CD14-positive monocyte (primary cell): ENCODE data around the gene RFX2. TPM values are rescaled to one million over a fixed set of nuclear protein-coding genes. Genes with fewer than 3 reads are reported as not detected.

Experiments used
- DNase-seq, 3 donors: peaks; one replicate each; pipeline ENCODE4 v3.0.0-alpha.2; 2011 to 2022
- H2AFZ ChIP-seq: 2 replicates; pipeline ENCODE4 v1.6.0; 2012; ENCODE audit warnings: mild to moderate bottlenecking, low read depth, low read length, inconsistent platforms; ENCODE audit not compliant: insufficient read depth, poor library complexity, severe bottlenecking
- H3K27ac ChIP-seq, 2 donors: 1 replicate in 1 of 2; 2 replicates in 1 of 2; pipeline ENCODE4 v1.5.1; 2012 to 2013; ENCODE audit warnings: low read length in 2 of 2, control low read depth in 1 of 2, inconsistent platforms in 1 of 2, low read depth in 1 of 2, mild to moderate bottlenecking in 1 of 2
- H3K27me3 ChIP-seq, 2 donors: one replicate each; pipeline versions ENCODE4 v1.6.0 to v1.6.1; 2011 to 2013; ENCODE audit warnings: low read length in 2 of 2; ENCODE audit not compliant: control insufficient read depth in 2 of 2, insufficient read depth in 2 of 2
- H3K36me3 ChIP-seq, 2 donors: replicated peaks in 1 of 2; 1 replicate in 1 of 2; 2 replicates in 1 of 2; pipeline versions ENCODE4 v1.5.1 to v1.6.1; 2012 to 2013; ENCODE audit warnings: low read length in 2 of 2, control low read depth in 1 of 2, inconsistent platforms in 1 of 2, mild to moderate bottlenecking in 1 of 2; ENCODE audit not compliant: insufficient read depth in 2 of 2, control insufficient read depth in 1 of 2
- H3K4me1 ChIP-seq, 2 donors: 1 replicate in 1 of 2; 2 replicates in 1 of 2; pipeline versions ENCODE4 v1.5.1 to v1.6.1; 2012 to 2013; ENCODE audit warnings: low read length in 2 of 2, control low read depth in 1 of 2, inconsistent platforms in 1 of 2, mild to moderate bottlenecking in 1 of 2, moderate library complexity in 1 of 2; ENCODE audit not compliant: insufficient read depth in 2 of 2, control insufficient read depth in 1 of 2
- H3K4me2 ChIP-seq: replicated peaks from 2 replicates; pipeline ENCODE3; 2012; ENCODE audit warnings: low read length, moderate library complexity, mild to moderate bottlenecking; ENCODE audit not compliant: poor library complexity, severe bottlenecking; ENCODE audit errors: extremely low read depth
- H3K4me3 ChIP-seq, 3 experiments: fragments of 200-600 bp in 1 of 3; sonication (generic) in 1 of 3; replicated peaks in 1 of 3; 1 replicate in 2 of 3; 2 replicates in 1 of 3; pipeline ENCODE4 v1.5.1; 2011 to 2013; ENCODE audit warnings: low read length in 3 of 3, mild to moderate bottlenecking in 3 of 3, control low read depth in 2 of 3, low read depth in 2 of 3, inconsistent platforms in 1 of 3, moderate library complexity in 1 of 3
- H3K79me2 ChIP-seq: 2 replicates; pipeline ENCODE4 v1.6.0; 2012; ENCODE audit warnings: mild to moderate bottlenecking, control low read depth, inconsistent platforms, low read length, moderate library complexity; ENCODE audit not compliant: insufficient read depth
- H3K9ac ChIP-seq: 2 replicates; pipeline ENCODE4 v1.6.0; 2017; ENCODE audit warnings: low read length, mild to moderate bottlenecking; ENCODE audit not compliant: insufficient read depth, poor library complexity, severe bottlenecking
- H3K9me3 ChIP-seq, 2 donors: replicated peaks in 1 of 2; 1 replicate in 1 of 2; 2 replicates in 1 of 2; pipeline versions ENCODE4 v1.5.1 to v1.6.1; 2012 to 2013; ENCODE audit warnings: low read length in 2 of 2, control low read depth in 1 of 2; ENCODE audit not compliant: control insufficient read depth in 1 of 2, insufficient read depth in 1 of 2
- H4K20me1 ChIP-seq: 2 replicates; pipeline ENCODE4 v1.6.0; 2012; ENCODE audit warnings: mild to moderate bottlenecking, low read length, control low read depth, moderate library complexity; ENCODE audit not compliant: insufficient read depth
- H3K27ac Mint-ChIP-seq, 7 donors: one replicate each; pipeline ENCODE4 v1.8.0; 2020; ENCODE audit warnings: mild to moderate bottlenecking in 7 of 7, mixed read lengths in 7 of 7, moderate library complexity in 6 of 7, inconsistent platforms in 2 of 7
- H3K27me3 Mint-ChIP-seq, 3 donors: one replicate each; pipeline ENCODE4 v1.8.0; 2021 to 2022; ENCODE audit warnings: low read depth in 3 of 3, mild to moderate bottlenecking in 3 of 3, mixed read lengths in 3 of 3, moderate library complexity in 3 of 3, inconsistent platforms in 1 of 3
- H3K36me3 Mint-ChIP-seq, 2 donors: one replicate each; pipeline ENCODE4 v1.8.0; 2020; ENCODE audit warnings: mixed read lengths in 2 of 2, inconsistent platforms in 1 of 2, mild to moderate bottlenecking in 1 of 2
- H3K4me1 Mint-ChIP-seq: one replicate; pipeline ENCODE4 v1.8.0; 2020; ENCODE audit warnings: mild to moderate bottlenecking, mixed read lengths
- H3K4me3 Mint-ChIP-seq, 2 donors: one replicate each; pipeline ENCODE4 v1.8.0; 2020; ENCODE audit warnings: mild to moderate bottlenecking in 2 of 2, mixed read lengths in 2 of 2, moderate library complexity in 1 of 2
- H3K9me3 Mint-ChIP-seq, 7 donors: one replicate each; pipeline ENCODE4 v1.8.0; 2020 to 2022; ENCODE audit warnings: mixed read lengths in 7 of 7, mild to moderate bottlenecking in 6 of 7, moderate library complexity in 6 of 7, inconsistent platforms in 2 of 7
- WGBS: methylation state at CpG from one replicate; pipeline ENCODE4 v1.1.5; 2013; ENCODE audit warnings: missing lambda C conversion rate; ENCODE audit not compliant: insufficient coverage; 5-methylcytosine and 5-hydroxymethylcytosine counted together
- intact Hi-C, 2 donors: fragments of 100-400 bp; cut with micrococcal nuclease; formaldehyde crosslinking; loops; one replicate each; pipeline versions ENCODE4 v1.15.0 to v1.15.1; 2023
- polyA plus RNA-seq, 3 donors: library from polyadenylated mRNA; depleted of rRNA in 1 of 3; unstranded in 2 of 3; stranded (reverse) in 1 of 3; fragments of 300-500 nt in 2 of 3; fragments of >200 nt in 1 of 3; fragmentation: Illumina TruSeq in 2 of 3; gene quantifications; 1 replicate in 2 of 3; 2 replicates in 1 of 3; pipeline ENCODE4 v1.2.3, GENCODE V29; 2012 to 2021
- TF ChIP-seq, protein P1 (sequence below): fragments of 200-600 bp; IDR thresholded peaks from one replicate; pipeline ENCODE4 v1.8.0; 2022; ENCODE audit warnings: antibody characterized with exemption, mild to moderate bottlenecking

RFX2 gene
- polyA plus RNA-seq, 3 donors, result 5.7 to 12.9 (median 8.7) TPM

DNA sequence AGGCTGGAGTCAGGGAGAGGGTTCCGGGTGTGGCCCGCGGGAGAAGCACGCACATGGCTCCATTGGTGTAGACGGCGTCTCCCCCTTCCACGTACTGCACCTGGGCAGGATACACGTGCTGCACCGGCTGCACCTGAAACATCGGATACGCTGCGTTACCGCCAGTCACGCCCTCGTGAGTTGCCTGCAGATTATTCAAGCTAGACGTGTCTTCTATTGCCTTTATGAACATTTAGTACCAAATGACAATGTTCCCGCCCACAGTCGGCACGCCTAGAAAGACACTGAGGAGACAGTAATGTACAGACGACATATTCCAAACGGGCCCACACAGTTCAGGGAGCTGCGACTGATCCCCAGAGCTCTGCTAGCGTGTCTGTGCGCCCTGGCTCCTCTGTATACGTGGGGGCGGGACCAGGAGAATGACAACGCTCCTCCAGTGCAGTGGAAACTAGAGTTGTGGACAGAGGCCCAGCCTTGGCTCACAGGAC, 68.3 kb downstream of the RFX2 start:
- Mint-ChIP-seq H3K36me3 (peaks cover 23 to 52% of the 10 kb centered on the region in 2 donors), H3K4me3 (no peak overlapping the region), H3K27ac (no peak overlapping the region), H3K9me3 (peaks cover 0 to 2% (median 0%) of the 10 kb centered on the region in 7 donors), H3K27me3 (no peaks in the 10 kb centered on the region), H3K4me1 (no peaks in the 10 kb centered on the region)
- TF ChIP-seq, protein P1, sequence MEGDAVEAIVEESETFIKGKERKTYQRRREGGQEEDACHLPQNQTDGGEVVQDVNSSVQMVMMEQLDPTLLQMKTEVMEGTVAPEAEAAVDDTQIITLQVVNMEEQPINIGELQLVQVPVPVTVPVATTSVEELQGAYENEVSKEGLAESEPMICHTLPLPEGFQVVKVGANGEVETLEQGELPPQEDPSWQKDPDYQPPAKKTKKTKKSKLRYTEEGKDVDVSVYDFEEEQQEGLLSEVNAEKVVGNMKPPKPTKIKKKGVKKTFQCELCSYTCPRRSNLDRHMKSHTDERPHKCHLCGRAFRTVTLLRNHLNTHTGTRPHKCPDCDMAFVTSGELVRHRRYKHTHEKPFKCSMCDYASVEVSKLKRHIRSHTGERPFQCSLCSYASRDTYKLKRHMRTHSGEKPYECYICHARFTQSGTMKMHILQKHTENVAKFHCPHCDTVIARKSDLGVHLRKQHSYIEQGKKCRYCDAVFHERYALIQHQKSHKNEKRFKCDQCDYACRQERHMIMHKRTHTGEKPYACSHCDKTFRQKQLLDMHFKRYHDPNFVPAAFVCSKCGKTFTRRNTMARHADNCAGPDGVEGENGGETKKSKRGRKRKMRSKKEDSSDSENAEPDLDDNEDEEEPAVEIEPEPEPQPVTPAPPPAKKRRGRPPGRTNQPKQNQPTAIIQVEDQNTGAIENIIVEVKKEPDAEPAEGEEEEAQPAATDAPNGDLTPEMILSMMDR, result no peak
- Histone ChIP-seq H3K4me3 (no peak overlapping the region), H4K20me1 (no peaks in the 10 kb centered on the region), H2AFZ (no peak overlapping the region), H3K9ac (no peak overlapping the region), H3K27ac (no peak overlapping the region), H3K9me3 (no peaks in the 10 kb centered on the region), H3K4me1 (no peaks in the 10 kb centered on the region), H3K27me3 (no peaks in the 10 kb centered on the region), H3K79me2 (no peaks in the 10 kb centered on the region), H3K4me2 (no peak overlapping the region), H3K36me3 (peaks cover 0 to 7% of the 10 kb centered on the region in 2 donors)
- intact Hi-C loops, result no loop called here
- DNase-seq, result no peak
- WGBS, result 98% methylated on average over 27 of the region's 27 CpGs

- H3K4me2 ChIP-seq, result no peak overlapping the region
- no peak overlapping the region for H3K9ac ChIP-seq
- H3K9me3 ChIP-seq, result no peaks in the 10 kb centered on the region
- DNase-seq, result no peak
- intact Hi-C loops, result no loop called here
- TF ChIP-seq, protein P1, result no peak
- H3K36me3 Mint-ChIP-seq, result peaks cover 23 to 52% of the 10 kb centered on the region in 2 donors
- peaks cover 0 to 7% of the 10 kb centered on the region in 2 donors for H3K36me3 ChIP-seq
- H3K4me1 ChIP-seq, result no peaks in the 10 kb centered on the region
- no peaks in the 10 kb centered on the region for H3K27me3 ChIP-seq
- no peak overlapping the region for H2AFZ ChIP-seq
- H3K27ac ChIP-seq, result no peak overlapping the region
- no peaks in the 10 kb centered on the region for H3K27me3 Mint-ChIP-seq
- H3K9me3 Mint-ChIP-seq, result peaks cover 0 to 3% (median 0%) of the 10 kb centered on the region in 7 donors
- H3K4me1 Mint-ChIP-seq, result no peaks in the 10 kb centered on the region
- no peaks in the 10 kb centered on the region for H3K79me2 ChIP-seq
- H4K20me1 ChIP-seq, result no peaks in the 10 kb centered on the region
- WGBS, result 100% methylated on average over 3 of the region's 5 CpGs
- no peak overlapping the region for H3K4me3 Mint-ChIP-seq
- H3K4me3 ChIP-seq, result no peak overlapping the region
- no peak overlapping the region for H3K27ac Mint-ChIP-seq
Observed at GRCh38 chr19:6041071-6041470, 69.2 kb downstream of the RFX2 start.
